Mesodermal cell (in vitro differentiated cells): ENCODE results near the gene MPZ.
A peak's percentile ranks its signal among the peaks of the same experiment; 100 is the strongest.
"Not testable (repeated sequence)": the region's sequence is repeated elsewhere in the genome, so short reads cannot be mapped to it uniquely, and the experiment has no call there.

ENCODE experiments used
- H3K27ac ChIP-seq: 2 replicates; pipeline ENCODE4 v1.7.0; 2013; ENCODE audit warnings: mild to moderate bottlenecking, low read depth, low read length, moderate library complexity; ENCODE audit not compliant: severe bottlenecking
- H3K36me3 ChIP-seq: 2 replicates; pipeline ENCODE4 v1.7.1; 2013; ENCODE audit warnings: mild to moderate bottlenecking, low read length, moderate library complexity; ENCODE audit not compliant: control insufficient read depth, insufficient read depth
- H3K4me1 ChIP-seq: one replicate; pipeline ENCODE4 v1.7.1; 2013; ENCODE audit warnings: mild to moderate bottlenecking, low read length; ENCODE audit not compliant: insufficient read depth, control insufficient read depth, poor library complexity, severe bottlenecking
- H3K4me3 ChIP-seq: 2 replicates; pipeline ENCODE4 v1.7.0; 2013; ENCODE audit warnings: low read length, control low read depth, mild to moderate bottlenecking; ENCODE audit not compliant: insufficient read depth, poor library complexity, severe bottlenecking; ENCODE audit errors: extremely low read depth
- H3K9me3 ChIP-seq: 2 replicates; pipeline ENCODE4 v1.7.1; 2013; ENCODE audit warnings: mild to moderate bottlenecking, low read length, moderate library complexity; ENCODE audit not compliant: control insufficient read depth
- WGBS, 2 experiments: methylation state at CpG; one replicate each; pipeline ENCODE4 v1.1.5; 2013; ENCODE audit warnings: missing lambda C conversion rate in 2 of 2; ENCODE audit not compliant: insufficient coverage in 2 of 2; 5-methylcytosine and 5-hydroxymethylcytosine counted together

MPZ gene

GRCh38 chr1:161266836-161267235 is 42.9 kb downstream of the MPZ start:
- Histone ChIP-seq H3K36me3 (no peaks in the 10 kb centered on the region), H3K4me3 (no peak overlapping the region), H3K9me3 (no peaks in the 10 kb centered on the region), H3K4me1 (peaks cover 9% of the 10 kb centered on the region), H3K27ac (peak overlapping the region; percentile 5)
- WGBS, 2 experiments = 77 to 83% methylated on average over 1 to 2 of the region's 2 CpGs

DNA sequence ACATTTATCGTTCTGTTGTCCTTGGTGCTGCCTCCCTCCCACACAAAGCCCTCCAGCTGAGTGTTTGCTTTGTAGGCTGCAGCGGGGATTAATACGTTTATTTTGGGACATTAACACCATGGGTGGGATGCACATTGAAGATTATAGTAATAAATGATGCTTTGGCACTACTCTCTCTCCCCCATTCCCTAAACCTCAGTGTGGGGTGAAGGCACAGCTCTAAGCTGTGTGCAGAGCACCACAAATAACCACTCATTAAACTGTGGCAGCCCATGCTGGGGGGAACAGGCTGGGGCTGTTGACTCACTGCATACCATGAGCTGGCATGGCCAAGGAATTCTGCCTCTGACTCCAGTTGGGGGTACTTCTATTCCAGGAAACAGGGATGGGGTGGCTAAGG is 43.6 kb downstream of the MPZ start:
- Histone ChIP-seq H3K9me3 (no peaks in the 10 kb centered on the region), H3K36me3 (no peaks in the 10 kb centered on the region), H3K4me3 (no peak overlapping the region), H3K27ac (peak overlapping the region; percentile 5), H3K4me1 (peaks cover 9% of the 10 kb centered on the region)
- no CpG with 5 or more reads among the region's 3 CpGs for WGBS, 2 experiments

- Histone ChIP-seq H3K36me3 (no peaks in the 10 kb centered on the region), H3K9me3 (no peaks in the 10 kb centered on the region), H3K4me1 (peaks cover 9% of the 10 kb centered on the region), H3K27ac (no peak overlapping the region), H3K4me3 (no peak overlapping the region)
- 65 to 79% methylated on average over 2 to 3 of the region's 5 CpGs for WGBS, 2 experiments
Observed at GRCh38 chr1:161265305-161265704, 44.5 kb downstream of the MPZ start.

- peaks cover 11% of the 10 kb centered on the region for H3K9me3 ChIP-seq
- no peak overlapping the region for H3K4me3 ChIP-seq
- no peak overlapping the region for H3K27ac ChIP-seq
- 70 to 74% methylated on average over 5 to 6 of the region's 12 CpGs for WGBS, 2 experiments
- H3K36me3 ChIP-seq = no peaks in the 10 kb centered on the region
- peaks cover 7% of the 10 kb centered on the region for H3K4me1 ChIP-seq
Observed at GRCh38 chr1:161261261-161262235, 48.2 kb downstream of the MPZ start.

DNA sequence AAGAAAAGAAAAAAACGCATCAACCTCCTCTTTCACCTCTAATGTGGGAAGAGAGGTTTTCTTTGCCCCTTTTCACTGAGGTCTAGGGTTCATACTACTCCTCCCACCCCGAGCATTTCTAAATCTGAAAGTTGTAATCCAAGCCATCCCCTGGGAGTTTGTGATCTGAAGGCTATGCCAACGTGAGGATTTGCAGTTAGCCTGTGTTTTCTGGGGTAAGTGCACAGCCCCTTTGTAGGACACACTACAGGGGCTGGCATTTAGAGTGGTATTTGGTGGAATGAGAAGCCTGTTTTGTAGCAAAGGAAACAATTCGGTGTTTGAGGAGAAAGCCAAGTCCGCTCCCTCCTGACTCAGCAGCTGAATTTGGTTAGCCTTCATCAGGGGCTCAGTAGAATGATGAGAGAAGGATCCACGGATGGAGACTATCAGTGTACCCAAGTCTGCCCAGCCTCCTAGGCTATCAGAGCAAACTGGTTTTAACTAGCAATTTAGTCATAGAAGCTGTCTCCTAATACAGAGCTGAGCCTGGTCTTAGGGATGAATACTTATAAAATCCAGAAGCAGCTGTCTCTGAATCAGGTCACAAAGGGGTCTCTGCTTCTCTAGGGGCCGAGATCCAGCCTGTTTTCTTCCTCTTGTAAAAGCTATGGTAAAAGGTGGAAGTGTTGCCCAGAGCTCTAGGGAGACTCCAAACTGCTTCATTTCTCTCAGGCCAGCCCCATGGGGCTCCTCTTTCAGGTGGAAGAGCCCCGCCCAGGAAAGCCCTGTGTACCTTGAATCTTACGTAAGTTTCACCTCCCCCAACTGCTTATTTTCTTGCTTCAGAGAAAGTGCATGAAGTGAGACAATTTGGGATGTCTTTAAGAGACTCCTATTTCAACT is 49.1 kb downstream of the MPZ start:
- H3K4me3 ChIP-seq = no peak overlapping the region
- 67 to 91% methylated on average over 3 to 5 of the region's 9 CpGs for WGBS, 2 experiments

DNA sequence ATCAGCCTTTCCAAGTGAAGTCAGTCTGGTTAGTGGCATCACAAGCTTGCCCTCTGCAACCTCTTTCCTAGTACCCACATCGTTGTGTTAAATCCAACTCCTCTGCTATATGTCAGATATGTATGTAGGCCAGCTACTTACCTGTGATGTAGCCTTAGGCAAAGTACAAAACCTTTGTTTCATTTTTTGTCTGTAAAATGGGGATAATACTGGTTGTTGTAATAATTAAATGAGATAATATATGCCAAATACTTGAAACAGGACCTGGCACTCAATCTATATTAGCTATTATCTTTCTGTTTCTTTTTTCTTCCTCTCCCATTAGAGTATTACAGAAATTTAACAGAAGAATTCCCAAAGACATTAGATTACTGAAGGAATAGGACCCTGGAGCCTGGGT is 50.0 kb downstream of the MPZ start:
- Histone ChIP-seq H3K9me3 (peaks cover 11% of the 10 kb centered on the region), H3K4me1 (no peaks in the 10 kb centered on the region), H3K36me3 (no peaks in the 10 kb centered on the region), H3K27ac (no peak overlapping the region), H3K4me3 (no peak overlapping the region)
- WGBS, 2 experiments = no CpG with 5 or more reads among the region's 1 CpG

More for the DNA sequence above, 49.1 kb downstream of the MPZ start:
- Histone ChIP-seq H3K27ac (no peak overlapping the region), H3K9me3 (peaks cover 11% of the 10 kb centered on the region), H3K4me1 (no peaks in the 10 kb centered on the region), H3K36me3 (no peaks in the 10 kb centered on the region)

DNA sequence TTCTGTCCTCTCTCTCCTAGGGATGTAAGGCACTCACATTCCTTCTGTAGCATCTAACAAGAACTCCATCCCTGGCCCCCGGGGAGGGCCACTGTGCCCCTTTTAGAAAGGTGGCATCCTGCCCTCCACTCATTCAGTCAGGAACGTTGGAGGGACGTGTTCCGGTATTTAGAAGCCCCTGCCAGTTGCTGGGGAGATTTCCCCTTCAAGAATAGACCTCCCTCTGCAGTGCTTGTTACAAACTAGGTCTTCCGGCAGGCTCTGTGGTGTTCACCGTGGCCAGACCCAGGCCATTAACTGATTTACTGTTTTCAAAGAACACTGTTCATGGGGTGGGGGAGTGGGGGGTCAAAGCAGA is 50.4 kb downstream of the MPZ start:
- Histone ChIP-seq H3K9me3 (peaks cover 11% of the 10 kb centered on the region), H3K4me3 (no peak overlapping the region), H3K36me3 (no peaks in the 10 kb centered on the region), H3K4me1 (no peaks in the 10 kb centered on the region), H3K27ac (no peak overlapping the region)
- 42 to 92% methylated on average over 2 to 5 of the region's 6 CpGs for WGBS, 2 experiments

DNA sequence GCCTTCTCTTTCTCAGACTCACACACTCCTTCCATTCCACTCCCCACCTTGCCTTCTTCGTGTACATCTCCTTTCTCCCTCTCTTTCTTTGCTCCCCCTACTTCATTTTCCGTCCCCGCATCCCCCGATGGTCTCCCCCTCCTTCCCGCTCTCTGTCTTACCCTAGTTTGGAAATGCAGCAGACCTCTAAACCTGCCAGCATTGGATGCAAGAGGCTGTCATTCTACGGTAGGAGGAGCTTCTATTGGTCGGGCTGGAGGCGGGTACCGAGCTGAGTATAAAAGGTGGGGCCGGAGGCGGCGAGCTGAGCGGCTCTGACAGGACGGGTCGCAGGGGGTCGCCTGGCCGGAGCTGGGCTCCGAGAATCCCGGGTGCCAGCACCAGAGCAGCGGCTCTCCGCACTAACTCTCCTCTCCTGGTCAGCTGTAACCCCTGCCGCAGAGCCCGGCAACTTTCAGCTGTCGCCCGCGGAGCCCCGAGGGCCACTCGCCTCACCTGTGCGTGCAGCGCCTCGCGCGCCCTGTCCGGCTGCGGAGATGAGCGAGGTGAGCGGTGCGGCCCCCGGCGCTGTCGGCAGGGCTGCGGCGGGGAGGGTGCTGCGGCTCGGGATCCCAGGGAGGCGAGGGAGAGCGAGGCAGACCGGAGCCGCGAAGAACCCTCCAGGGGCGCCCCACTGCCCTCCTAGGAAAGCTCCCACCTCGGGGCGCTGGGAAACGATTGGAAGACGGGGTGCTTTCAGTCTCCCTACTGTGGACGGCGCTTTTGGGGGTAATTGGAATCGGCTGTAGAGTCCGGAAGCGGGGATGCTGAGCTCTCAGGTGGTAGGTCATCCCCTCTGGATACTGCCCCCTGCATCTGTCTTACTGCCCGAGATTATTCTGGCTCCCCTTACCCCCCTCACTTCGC is 51.1 kb downstream of the MPZ start, which contains the start of gene PCP4L1:
Gene PCP4L1, plus strand, starts transcription at position 307 of the 906 bp plus-strand sequence. Its CDS starts 230 bp downstream, at position 537.
- Histone ChIP-seq H3K27ac (no peak within 1 kb of the TSS), H3K4me3 (peak within 1 kb of the TSS; percentile 28), H3K36me3 (no peaks in the 10 kb centered on the region), H3K4me1 (no peaks in the 10 kb centered on the region), H3K9me3 (peaks cover 11% of the 10 kb centered on the region)
- WGBS, 2 experiments = 2 to 3% methylated on average over 48 to 51 of the region's 62 CpGs

DNA sequence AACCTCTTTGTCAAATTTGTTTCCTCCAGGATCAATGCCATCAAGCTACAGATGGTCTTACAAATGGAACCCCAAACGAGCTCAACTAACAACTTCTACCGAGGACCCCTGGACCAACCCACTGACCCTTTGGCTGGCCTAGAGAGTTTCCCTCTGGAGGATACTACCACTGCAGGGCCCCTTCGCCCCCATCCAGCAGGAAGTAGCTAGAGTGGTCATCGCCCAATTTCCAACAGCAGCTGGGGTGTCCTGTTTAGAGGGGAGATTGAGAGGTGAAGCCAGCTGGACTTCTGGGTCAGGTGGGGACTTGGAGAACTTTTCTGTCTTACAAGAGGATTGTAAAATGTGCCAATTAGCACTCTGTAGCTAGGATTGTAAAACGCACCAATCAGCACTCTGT is 52.7 kb downstream of the MPZ start:
- H3K27ac ChIP-seq, H3K4me1 ChIP-seq, H3K36me3 ChIP-seq, H3K4me3 ChIP-seq: not testable (repeated sequence)
- 89 to 90% methylated on average over 2 to 4 of the region's 5 CpGs for WGBS, 2 experiments
- H3K9me3 ChIP-seq = peaks cover 11% of the 10 kb centered on the region

- H3K36me3 ChIP-seq, H3K4me3 ChIP-seq, H3K27ac ChIP-seq, H3K4me1 ChIP-seq: not testable (repeated sequence)
- H3K9me3 ChIP-seq = peaks cover 11% of the 10 kb centered on the region
- WGBS, 2 experiments = 100% methylated on average over 1 of the region's 4 CpGs
Observed at GRCh38 chr1:161255955-161256520, 53.7 kb downstream of the MPZ start.
